HFF-Myc (cell line): Measurements from ENCODE around the gene ZNF784.
A peak's percentile ranks its signal among the peaks of the same experiment; 100 is the strongest.

Experiments
- DNase-seq: peaks from one replicate; pipeline ENCODE4 v3.0.0-alpha.2; 2011; ENCODE audit warnings: low read depth; ENCODE audit errors: extremely low read depth
- H3K4me3 ChIP-seq: replicated peaks from 2 replicates; pipeline ENCODE4 v1.5.1; 2011; ENCODE audit warnings: low read depth, mild to moderate bottlenecking, control low read depth, low read length
- TF ChIP-seq, protein P1 (sequence below): IDR thresholded peaks from 2 replicates; pipeline ENCODE4 v1.5.1; 2012; ENCODE audit warnings: mild to moderate bottlenecking, low read depth, low read length, control low read depth; ENCODE audit errors: missing control alignments

The ZNF784 gene

DNA sequence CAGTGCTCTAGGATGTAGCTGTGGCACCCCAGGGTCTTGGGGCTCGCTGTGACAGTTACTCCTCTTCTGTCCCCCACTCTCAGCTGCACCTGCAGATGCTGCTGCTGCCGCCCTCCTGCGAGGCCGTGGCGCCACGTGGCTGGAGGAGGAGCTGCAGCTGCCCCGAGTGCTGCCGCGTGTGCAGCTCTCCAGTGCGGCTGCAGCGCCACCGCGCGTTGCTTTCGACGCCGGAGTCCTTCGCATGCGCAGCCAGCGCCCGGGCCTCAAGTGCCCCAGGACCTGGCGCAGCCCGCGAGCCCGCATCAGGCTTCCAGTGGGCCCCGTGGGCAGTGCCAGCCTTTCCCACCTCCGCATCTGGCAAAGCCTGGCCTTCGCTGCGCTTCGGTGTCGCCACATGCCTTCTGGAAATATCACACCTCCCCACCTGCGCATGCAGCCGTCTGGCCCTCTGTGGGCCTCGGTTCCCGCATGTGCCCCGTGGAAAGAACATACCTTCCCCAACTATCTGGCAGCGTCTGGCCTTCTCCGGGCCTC lies 15.7 kb upstream of the ZNF784 start:
- DNase-seq = no peak
- peak overlapping the region; percentile 87 for H3K4me3 ChIP-seq
- TF ChIP-seq, protein P1, sequence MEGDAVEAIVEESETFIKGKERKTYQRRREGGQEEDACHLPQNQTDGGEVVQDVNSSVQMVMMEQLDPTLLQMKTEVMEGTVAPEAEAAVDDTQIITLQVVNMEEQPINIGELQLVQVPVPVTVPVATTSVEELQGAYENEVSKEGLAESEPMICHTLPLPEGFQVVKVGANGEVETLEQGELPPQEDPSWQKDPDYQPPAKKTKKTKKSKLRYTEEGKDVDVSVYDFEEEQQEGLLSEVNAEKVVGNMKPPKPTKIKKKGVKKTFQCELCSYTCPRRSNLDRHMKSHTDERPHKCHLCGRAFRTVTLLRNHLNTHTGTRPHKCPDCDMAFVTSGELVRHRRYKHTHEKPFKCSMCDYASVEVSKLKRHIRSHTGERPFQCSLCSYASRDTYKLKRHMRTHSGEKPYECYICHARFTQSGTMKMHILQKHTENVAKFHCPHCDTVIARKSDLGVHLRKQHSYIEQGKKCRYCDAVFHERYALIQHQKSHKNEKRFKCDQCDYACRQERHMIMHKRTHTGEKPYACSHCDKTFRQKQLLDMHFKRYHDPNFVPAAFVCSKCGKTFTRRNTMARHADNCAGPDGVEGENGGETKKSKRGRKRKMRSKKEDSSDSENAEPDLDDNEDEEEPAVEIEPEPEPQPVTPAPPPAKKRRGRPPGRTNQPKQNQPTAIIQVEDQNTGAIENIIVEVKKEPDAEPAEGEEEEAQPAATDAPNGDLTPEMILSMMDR = peak; percentile 53

- no peak overlapping the region for H3K4me3 ChIP-seq
- no peak for DNase-seq
- TF ChIP-seq, protein P1 = peak; percentile 67
Observed at GRCh38 chr19:55638864-55639359, 14.5 kb upstream of the ZNF784 start.

GRCh38 chr19:55637534-55637933 lies 13.2 kb upstream of the ZNF784 start:
- DNase-seq = no peak
- H3K4me3 ChIP-seq = no peak overlapping the region
- TF ChIP-seq, protein P1 = no peak

GRCh38 chr19:55636723-55637122 lies 12.4 kb upstream of the ZNF784 start:
- H3K4me3 ChIP-seq = no peak overlapping the region
- DNase-seq = no peak
- TF ChIP-seq, protein P1 = no peak

- TF ChIP-seq, protein P1 = no peak
- DNase-seq = no peak
- peak overlapping the region; percentile 98 for H3K4me3 ChIP-seq
Observed at GRCh38 chr19:55635856-55636440, 11.6 kb upstream of the ZNF784 start.

GRCh38 chr19:55635334-55635717 lies 11.0 kb upstream of the ZNF784 start:
- DNase-seq = no peak
- H3K4me3 ChIP-seq = peak overlapping the region; percentile 98
- TF ChIP-seq, protein P1 = no peak

DNA sequence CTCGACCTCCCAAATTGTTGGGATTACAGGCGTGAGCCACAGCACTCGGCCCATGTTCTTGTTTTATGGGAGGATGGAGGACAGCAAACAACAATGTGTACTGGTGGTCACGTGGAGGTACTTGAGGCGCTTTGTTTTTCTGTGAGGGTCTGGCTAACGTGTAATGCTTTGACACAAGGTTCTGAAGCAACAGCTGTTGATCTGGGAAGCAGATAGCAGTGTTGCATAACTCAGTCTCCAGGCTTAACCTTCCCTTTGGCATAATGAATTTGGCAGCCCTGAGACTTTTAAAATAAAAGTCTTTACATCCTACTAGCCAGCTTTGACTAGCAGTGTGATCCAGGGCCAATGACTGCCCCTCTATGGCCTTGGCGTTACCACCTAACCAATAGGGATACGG lies 9.5 kb upstream of the ZNF784 start:
- H3K4me3 ChIP-seq = no peak overlapping the region
- no peak for DNase-seq
- TF ChIP-seq, protein P1 = no peak
